ENCODE data around the gene TENM4. TPM values are rescaled to one million over a fixed set of nuclear protein-coding genes. Genes with fewer than 3 reads are reported as not detected.
"Not testable (repeated sequence)": the region's sequence is repeated elsewhere in the genome, so short reads cannot be mapped to it uniquely, and the experiment has no call there.

Gene TENM4
- total RNA-seq, 4 donors from 2014 or later = 5.5 to 12.3 (median 8.9) TPM

DNA sequence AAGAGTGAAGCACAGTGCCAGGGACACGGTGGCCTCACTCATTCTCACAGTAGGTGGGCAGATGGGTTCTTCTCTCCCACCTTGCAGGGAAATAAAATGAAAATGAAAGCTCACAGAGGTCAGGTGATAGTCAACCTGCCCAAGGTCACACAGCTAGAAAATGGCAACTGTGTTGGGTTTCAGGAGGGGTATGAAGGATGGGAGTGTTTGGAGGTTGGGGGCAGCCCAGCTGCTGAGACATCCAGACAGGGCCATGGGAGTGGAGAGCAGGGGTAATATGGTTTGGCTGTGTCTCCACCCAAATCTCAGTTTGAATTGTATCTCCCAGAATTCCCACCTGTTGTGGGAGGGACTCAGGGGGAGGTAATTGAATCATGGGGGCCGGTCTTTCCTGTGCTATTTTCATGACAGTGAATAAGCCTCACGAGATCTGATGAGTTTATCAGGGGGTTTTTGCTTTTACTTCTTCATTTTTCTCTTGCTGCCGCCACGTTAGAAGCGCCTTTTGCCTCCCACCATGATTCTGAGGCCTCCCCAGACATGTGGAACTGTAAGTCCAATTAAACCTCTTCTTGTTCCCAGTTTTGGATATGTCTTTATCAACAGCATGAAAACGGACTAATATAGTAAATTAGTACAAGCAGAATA lies 247.0 kb downstream of the TENM4 start:
- Histone ChIP-seq H3K27ac (no peak overlapping the region), H3K9me3 (no peaks in the 10 kb centered on the region), H3K36me3 (no peaks in the 10 kb centered on the region), H3K27me3 (no peaks in the 10 kb centered on the region), H3K4me3 (no peak overlapping the region), H3K4me1 (no peaks in the 10 kb centered on the region)
- no peak for ATAC-seq
- WGBS, 2 donors (ENCODE audit: low coverage in 1 of 2) = 80 to 88% methylated on average over 6 of the region's 7 CpGs
- TF ChIP-seq POLR2AphosphoS5 (IDR thresholded peaks at IDR 0.05) (no peak), EP300 (IDR thresholded peaks at IDR 0.05) (no peak), POLR2A (IDR thresholded peaks at IDR 0.05) (no peak)
- TF ChIP-seq, protein P1, sequence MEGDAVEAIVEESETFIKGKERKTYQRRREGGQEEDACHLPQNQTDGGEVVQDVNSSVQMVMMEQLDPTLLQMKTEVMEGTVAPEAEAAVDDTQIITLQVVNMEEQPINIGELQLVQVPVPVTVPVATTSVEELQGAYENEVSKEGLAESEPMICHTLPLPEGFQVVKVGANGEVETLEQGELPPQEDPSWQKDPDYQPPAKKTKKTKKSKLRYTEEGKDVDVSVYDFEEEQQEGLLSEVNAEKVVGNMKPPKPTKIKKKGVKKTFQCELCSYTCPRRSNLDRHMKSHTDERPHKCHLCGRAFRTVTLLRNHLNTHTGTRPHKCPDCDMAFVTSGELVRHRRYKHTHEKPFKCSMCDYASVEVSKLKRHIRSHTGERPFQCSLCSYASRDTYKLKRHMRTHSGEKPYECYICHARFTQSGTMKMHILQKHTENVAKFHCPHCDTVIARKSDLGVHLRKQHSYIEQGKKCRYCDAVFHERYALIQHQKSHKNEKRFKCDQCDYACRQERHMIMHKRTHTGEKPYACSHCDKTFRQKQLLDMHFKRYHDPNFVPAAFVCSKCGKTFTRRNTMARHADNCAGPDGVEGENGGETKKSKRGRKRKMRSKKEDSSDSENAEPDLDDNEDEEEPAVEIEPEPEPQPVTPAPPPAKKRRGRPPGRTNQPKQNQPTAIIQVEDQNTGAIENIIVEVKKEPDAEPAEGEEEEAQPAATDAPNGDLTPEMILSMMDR (IDR thresholded peaks at IDR 0.05) = no peak

GRCh38 chr11:79192836-79193235 lies 248.0 kb downstream of the TENM4 start:
- 39 to 88% methylated on average over 1 to 2 of the region's 2 CpGs for WGBS, 2 donors (ENCODE audit: low coverage in 1 of 2)
- peaks cover 0 to 6% (median 0%) of the 10 kb centered on the region in 3 donors for H3K9me3 ChIP-seq
- TF ChIP-seq EP300 (IDR thresholded peaks at IDR 0.05) (no peak), POLR2A (IDR thresholded peaks at IDR 0.05) (no peak), POLR2AphosphoS5 (IDR thresholded peaks at IDR 0.05) (no peak)
- TF ChIP-seq, protein P1 (IDR thresholded peaks at IDR 0.05) = no peak
- H3K27ac ChIP-seq = no peak overlapping the region
- no peaks in the 10 kb centered on the region for H3K27me3 ChIP-seq
- H3K4me3 ChIP-seq = no peak overlapping the region
- H3K36me3 ChIP-seq = no peaks in the 10 kb centered on the region
- no peak for ATAC-seq
- no peaks in the 10 kb centered on the region for H3K4me1 ChIP-seq

DNA sequence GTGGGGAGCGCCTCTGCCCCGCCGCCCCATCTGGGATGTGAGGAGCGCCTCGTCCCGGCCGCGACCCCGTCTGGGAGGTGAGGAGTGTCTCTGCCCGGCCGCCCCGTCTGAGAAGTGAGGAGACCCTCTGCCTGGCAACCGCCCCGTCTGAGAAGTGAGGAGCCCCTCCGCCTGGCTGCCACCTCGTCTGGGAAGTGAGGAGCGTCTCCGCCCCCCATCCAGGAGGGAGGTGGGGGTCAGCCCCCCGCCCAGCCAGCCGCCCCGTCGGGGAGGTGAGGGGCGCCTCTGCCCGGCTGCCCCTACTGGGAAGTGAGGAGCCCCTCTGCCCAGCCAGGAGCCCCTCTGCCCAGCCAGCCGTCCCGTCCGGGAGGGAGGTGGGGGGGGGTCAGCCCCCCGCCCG lies 249.1 kb downstream of the TENM4 start:
- H3K4me3 ChIP-seq, H3K27ac ChIP-seq, H3K36me3 ChIP-seq, ATAC-seq, H3K4me1 ChIP-seq, H3K27me3 ChIP-seq: not testable (repeated sequence)
- peaks cover 0 to 10% (median 0%) of the 10 kb centered on the region in 3 donors for H3K9me3 ChIP-seq
- WGBS, 2 donors (ENCODE audit: low coverage in 1 of 2) = no CpG with 5 or more reads among the region's 29 CpGs

DNA sequence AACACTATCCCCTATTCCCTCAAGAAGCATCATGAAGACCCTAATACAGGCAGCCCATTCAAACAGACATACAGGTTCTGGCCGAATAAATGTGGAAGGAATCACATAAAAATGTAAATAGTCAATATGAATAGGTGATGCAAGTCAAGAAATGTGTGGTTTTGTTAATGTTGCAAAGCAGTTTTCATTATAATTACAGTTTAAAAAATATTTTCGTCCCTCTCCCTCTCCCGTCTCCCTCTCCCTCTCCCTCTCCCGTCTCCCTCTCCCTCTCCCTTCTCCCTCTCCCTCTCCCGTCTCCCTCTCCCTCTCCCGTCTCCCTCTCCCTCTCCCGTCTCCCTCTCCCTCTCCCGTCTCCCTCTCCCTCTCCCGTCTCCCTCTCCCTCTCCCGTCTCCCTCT lies 250.3 kb downstream of the TENM4 start:
- H3K4me1 ChIP-seq, H3K36me3 ChIP-seq, H3K27ac ChIP-seq, H3K4me3 ChIP-seq, H3K27me3 ChIP-seq, ATAC-seq: not testable (repeated sequence)
- H3K9me3 ChIP-seq = peaks cover 0 to 10% (median 0%) of the 10 kb centered on the region in 3 donors
- WGBS, 2 donors (ENCODE audit: low coverage in 1 of 2) = 91 to 93% methylated on average over 4 to 8 of the region's 10 CpGs

- Histone ChIP-seq H3K4me3 (no peak overlapping the region), H3K36me3 (no peaks in the 10 kb centered on the region), H3K9me3 (peaks cover 0 to 10% (median 0%) of the 10 kb centered on the region in 3 donors), H3K27me3 (no peaks in the 10 kb centered on the region), H3K4me1 (no peaks in the 10 kb centered on the region), H3K27ac (no peak overlapping the region)
- TF ChIP-seq EP300 (IDR thresholded peaks at IDR 0.05) (no peak), POLR2A (IDR thresholded peaks at IDR 0.05) (no peak), POLR2AphosphoS5 (IDR thresholded peaks at IDR 0.05) (no peak)
- TF ChIP-seq, protein P1 (IDR thresholded peaks at IDR 0.05) = no peak
- WGBS, 2 donors (ENCODE audit: low coverage in 1 of 2) = 94 to 95% methylated on average over 2 to 7 of the region's 7 CpGs
- no peak for ATAC-seq
Observed at GRCh38 chr11:79189601-79190000, 251.2 kb downstream of the TENM4 start.

GRCh38 chr11:79189055-79189454 lies 251.8 kb downstream of the TENM4 start:
- 52 to 78% methylated on average over 2 of the region's 2 CpGs for WGBS, 2 donors (ENCODE audit: low coverage in 1 of 2)

More at GRCh38 chr11:79189055-79189454, 251.8 kb downstream of the TENM4 start:
- Histone ChIP-seq H3K4me1 (no peaks in the 10 kb centered on the region), H3K4me3 (no peak overlapping the region), H3K9me3 (peaks cover 0 to 10% (median 0%) of the 10 kb centered on the region in 3 donors), H3K27me3 (no peaks in the 10 kb centered on the region), H3K36me3 (no peaks in the 10 kb centered on the region), H3K27ac (no peak overlapping the region)
- TF ChIP-seq POLR2AphosphoS5 (IDR thresholded peaks at IDR 0.05) (no peak), POLR2A (IDR thresholded peaks at IDR 0.05) (no peak), EP300 (IDR thresholded peaks at IDR 0.05) (no peak)
- TF ChIP-seq, protein P1 (IDR thresholded peaks at IDR 0.05) = no peak
- ATAC-seq = no peak
